Measurements from ENCODE around the gene PNPLA8.

PNPLA8 gene

GRCh38 chr7:108525985-108526767 is at the start of gene PNPLA8:
Gene PNPLA8 (minus strand): TSS chr7:108526135. CDS start chr7:108515491, 10,644 bp downstream.
- no peaks in the 10 kb centered on the region for H3K36me3 ChIP-seq (ENCODE audit: control insufficient read depth in 2 of 2, insufficient read depth in 1 of 2, low read length in 2 of 2)
- peaks cover 2% of the 10 kb centered on the region; the same call in 1 of the 2 replicates for H3K4me1 ChIP-seq (ENCODE audit: control insufficient read depth, insufficient read depth, low read length)
- H3K27ac ChIP-seq (ENCODE audit: extremely low read depth, low read depth, low read length): peak within 1 kb of the TSS; percentile 62
- H3K9me3 ChIP-seq (ENCODE audit: control insufficient read depth, insufficient read depth, low read depth, low read length): no peaks in the 10 kb centered on the region
- ChIA-PET CTCF (interaction anchor here (0.6 to 1.2 kb wide), 4 partner anchors 11 to 45 kb away, joined by 3 to 6 read pairs (median 4); partner anchors contain the start of genes DNAJB9 and THAP5), POLR2A (interaction anchor here (0.6 to 2.9 kb wide), 10 partner anchors 18 to 782 kb away, joined by 3 to 42 read pairs (median 4); partner anchors contain the start of genes CBLL1, DNAJB9, NRCAM and THAP5)
- peak within 1 kb of the TSS; percentile 96 for H3K4me3 ChIP-seq (ENCODE audit: low read depth, low read length)
- TF ChIP-seq ZNF629 (tag by site-specific recombination; IDR thresholded peaks at IDR 0.05) (peak; percentile 98), ZEB2 (tag by site-specific recombination; IDR thresholded peaks at IDR 0.05) (peak; percentile 77), KLF8 (tag by site-specific recombination; IDR thresholded peaks at IDR 0.05) (peak; percentile 92), ZNF302 (tag by site-specific recombination; IDR thresholded peaks at IDR 0.05; ENCODE audit: low read depth) (no peak), ZNF596 (tag by site-specific recombination; IDR thresholded peaks at IDR 0.05) (no peak), BCL11B (tag by site-specific recombination; IDR thresholded peaks at IDR 0.05; ENCODE audit: low read depth) (peak; percentile 71; the same call in 1 of the 2 replicates), KLF1 (tag by site-specific recombination; IDR thresholded peaks at IDR 0.05) (peak; percentile 65), ZNF768 (tag by site-specific recombination; IDR thresholded peaks at IDR 0.05) (no peak), ZNF394 (tag by site-specific recombination; IDR thresholded peaks at IDR 0.05; ENCODE audit: borderline replicate concordance) (no peak; the same call in 1 of the 2 replicates), ZNF610 (tag by site-specific recombination; IDR thresholded peaks at IDR 0.05; ENCODE audit: borderline replicate concordance) (peak; percentile 50), HOXA7 (CRISPR knock-in tag; IDR thresholded peaks at IDR 0.05; ENCODE audit: borderline replicate concordance) (no peak), ZNF473 (tag by site-specific recombination; IDR thresholded peaks at IDR 0.05) (no peak), ZNF350 (tag by site-specific recombination; IDR thresholded peaks at IDR 0.05) (no peak), GLI4 (tag by site-specific recombination; IDR thresholded peaks at IDR 0.05) (no peak), ZNF214 (tag by site-specific recombination; IDR thresholded peaks at IDR 0.05; ENCODE audit: borderline replicate concordance) (no peak), ZIC2 (tag by site-specific recombination; IDR thresholded peaks at IDR 0.05) (peak; percentile 82), ZNF626 (tag by site-specific recombination; IDR thresholded peaks at IDR 0.05) (no peak), ZBTB26 (tag by site-specific recombination; optimal IDR thresholded peaks at IDR 0.05) (peak; percentile 91), TCF7L2 (IDR thresholded peaks at IDR 0.05; ENCODE audit: borderline replicate concordance, low read depth, low read length) (no peak), ZNF324 (tag by site-specific recombination; IDR thresholded peaks at IDR 0.05) (no peak; the same call in 1 of the 2 replicates), ZNF26 (tag by site-specific recombination; IDR thresholded peaks at IDR 0.05) (no peak), ZNF433 (tag by site-specific recombination; IDR thresholded peaks at IDR 0.05; ENCODE audit: low read depth) (no peak), REST (tag by site-specific recombination; IDR thresholded peaks at IDR 0.05) (0 out of 2 replicates have a peak, but pooled peaks have one; percentile 47), ZNF558 (tag by site-specific recombination; IDR thresholded peaks at IDR 0.05) (0 out of 2 replicates have a peak, but pooled peaks have one; percentile 16), ZNF449 (tag by site-specific recombination; IDR thresholded peaks at IDR 0.05) (peak; percentile 61; the same call in 1 of the 2 replicates), KLF9 (tag by site-specific recombination; IDR thresholded peaks at IDR 0.05; ENCODE audit: low read depth) (peak; percentile 93), ZNF121 (tag by site-specific recombination; IDR thresholded peaks at IDR 0.05) (no peak), ZNF311 (tag by site-specific recombination; IDR thresholded peaks at IDR 0.05; ENCODE audit: borderline replicate concordance) (no peak), ZNF791 (tag by site-specific recombination; IDR thresholded peaks at IDR 0.05) (no peak), ZFP3 (tag by site-specific recombination; IDR thresholded peaks at IDR 0.05; ENCODE audit: low read depth) (no peak)

All from HEK293 (cell line).